ENCODE results near the gene DENND6A.

DENND6A gene

DNA sequence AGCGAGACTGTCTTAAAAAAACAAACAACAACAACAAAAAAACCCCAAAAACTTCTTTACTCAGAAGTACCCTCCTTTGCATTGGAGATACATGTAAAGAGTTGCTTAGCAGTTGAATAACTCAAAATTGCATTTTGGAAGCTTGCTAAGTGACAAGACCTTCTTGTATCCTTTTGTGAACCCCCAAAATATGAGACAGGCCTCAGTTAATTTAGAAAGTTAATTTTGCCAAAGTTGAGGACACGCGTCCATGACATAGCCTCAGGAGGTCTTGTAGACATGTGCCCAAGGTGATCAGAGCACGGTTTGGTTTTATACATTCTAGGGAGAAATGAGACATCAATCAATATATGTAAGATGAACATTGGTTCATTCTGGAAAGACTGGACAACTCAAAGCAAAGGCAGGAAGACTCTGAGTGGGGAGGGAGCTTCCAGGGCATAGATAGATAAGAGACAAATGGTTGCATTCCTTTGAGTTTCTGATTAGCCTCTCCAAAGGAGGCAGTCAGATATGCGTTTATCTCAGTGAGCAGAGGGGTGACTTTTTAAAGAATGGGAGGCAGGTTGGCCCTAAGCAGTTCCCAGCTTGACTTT lies 94.0 kb downstream of the DENND6A start (continued):
- TF ChIP-seq, protein P1, sequence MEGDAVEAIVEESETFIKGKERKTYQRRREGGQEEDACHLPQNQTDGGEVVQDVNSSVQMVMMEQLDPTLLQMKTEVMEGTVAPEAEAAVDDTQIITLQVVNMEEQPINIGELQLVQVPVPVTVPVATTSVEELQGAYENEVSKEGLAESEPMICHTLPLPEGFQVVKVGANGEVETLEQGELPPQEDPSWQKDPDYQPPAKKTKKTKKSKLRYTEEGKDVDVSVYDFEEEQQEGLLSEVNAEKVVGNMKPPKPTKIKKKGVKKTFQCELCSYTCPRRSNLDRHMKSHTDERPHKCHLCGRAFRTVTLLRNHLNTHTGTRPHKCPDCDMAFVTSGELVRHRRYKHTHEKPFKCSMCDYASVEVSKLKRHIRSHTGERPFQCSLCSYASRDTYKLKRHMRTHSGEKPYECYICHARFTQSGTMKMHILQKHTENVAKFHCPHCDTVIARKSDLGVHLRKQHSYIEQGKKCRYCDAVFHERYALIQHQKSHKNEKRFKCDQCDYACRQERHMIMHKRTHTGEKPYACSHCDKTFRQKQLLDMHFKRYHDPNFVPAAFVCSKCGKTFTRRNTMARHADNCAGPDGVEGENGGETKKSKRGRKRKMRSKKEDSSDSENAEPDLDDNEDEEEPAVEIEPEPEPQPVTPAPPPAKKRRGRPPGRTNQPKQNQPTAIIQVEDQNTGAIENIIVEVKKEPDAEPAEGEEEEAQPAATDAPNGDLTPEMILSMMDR (tag by site-specific recombination; IDR thresholded peaks at IDR 0.05) = no peak
- TF ChIP-seq ZNF558 (tag by site-specific recombination; IDR thresholded peaks at IDR 0.05) (no peak), SCRT2 (tag by site-specific recombination; IDR thresholded peaks at IDR 0.05) (no peak), HIC1 (tag by site-specific recombination; IDR thresholded peaks at IDR 0.05) (no peak)
- TF ChIP-seq, protein P2, sequence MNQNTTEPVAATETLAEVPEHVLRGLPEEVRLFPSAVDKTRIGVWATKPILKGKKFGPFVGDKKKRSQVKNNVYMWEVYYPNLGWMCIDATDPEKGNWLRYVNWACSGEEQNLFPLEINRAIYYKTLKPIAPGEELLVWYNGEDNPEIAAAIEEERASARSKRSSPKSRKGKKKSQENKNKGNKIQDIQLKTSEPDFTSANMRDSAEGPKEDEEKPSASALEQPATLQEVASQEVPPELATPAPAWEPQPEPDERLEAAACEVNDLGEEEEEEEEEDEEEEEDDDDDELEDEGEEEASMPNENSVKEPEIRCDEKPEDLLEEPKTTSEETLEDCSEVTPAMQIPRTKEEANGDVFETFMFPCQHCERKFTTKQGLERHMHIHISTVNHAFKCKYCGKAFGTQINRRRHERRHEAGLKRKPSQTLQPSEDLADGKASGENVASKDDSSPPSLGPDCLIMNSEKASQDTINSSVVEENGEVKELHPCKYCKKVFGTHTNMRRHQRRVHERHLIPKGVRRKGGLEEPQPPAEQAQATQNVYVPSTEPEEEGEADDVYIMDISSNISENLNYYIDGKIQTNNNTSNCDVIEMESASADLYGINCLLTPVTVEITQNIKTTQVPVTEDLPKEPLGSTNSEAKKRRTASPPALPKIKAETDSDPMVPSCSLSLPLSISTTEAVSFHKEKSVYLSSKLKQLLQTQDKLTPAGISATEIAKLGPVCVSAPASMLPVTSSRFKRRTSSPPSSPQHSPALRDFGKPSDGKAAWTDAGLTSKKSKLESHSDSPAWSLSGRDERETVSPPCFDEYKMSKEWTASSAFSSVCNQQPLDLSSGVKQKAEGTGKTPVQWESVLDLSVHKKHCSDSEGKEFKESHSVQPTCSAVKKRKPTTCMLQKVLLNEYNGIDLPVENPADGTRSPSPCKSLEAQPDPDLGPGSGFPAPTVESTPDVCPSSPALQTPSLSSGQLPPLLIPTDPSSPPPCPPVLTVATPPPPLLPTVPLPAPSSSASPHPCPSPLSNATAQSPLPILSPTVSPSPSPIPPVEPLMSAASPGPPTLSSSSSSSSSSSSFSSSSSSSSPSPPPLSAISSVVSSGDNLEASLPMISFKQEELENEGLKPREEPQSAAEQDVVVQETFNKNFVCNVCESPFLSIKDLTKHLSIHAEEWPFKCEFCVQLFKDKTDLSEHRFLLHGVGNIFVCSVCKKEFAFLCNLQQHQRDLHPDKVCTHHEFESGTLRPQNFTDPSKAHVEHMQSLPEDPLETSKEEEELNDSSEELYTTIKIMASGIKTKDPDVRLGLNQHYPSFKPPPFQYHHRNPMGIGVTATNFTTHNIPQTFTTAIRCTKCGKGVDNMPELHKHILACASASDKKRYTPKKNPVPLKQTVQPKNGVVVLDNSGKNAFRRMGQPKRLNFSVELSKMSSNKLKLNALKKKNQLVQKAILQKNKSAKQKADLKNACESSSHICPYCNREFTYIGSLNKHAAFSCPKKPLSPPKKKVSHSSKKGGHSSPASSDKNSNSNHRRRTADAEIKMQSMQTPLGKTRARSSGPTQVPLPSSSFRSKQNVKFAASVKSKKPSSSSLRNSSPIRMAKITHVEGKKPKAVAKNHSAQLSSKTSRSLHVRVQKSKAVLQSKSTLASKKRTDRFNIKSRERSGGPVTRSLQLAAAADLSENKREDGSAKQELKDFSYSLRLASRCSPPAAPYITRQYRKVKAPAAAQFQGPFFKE (tag by site-specific recombination; IDR thresholded peaks at IDR 0.05; ENCODE audit: borderline replicate concordance) = no peak

DNA sequence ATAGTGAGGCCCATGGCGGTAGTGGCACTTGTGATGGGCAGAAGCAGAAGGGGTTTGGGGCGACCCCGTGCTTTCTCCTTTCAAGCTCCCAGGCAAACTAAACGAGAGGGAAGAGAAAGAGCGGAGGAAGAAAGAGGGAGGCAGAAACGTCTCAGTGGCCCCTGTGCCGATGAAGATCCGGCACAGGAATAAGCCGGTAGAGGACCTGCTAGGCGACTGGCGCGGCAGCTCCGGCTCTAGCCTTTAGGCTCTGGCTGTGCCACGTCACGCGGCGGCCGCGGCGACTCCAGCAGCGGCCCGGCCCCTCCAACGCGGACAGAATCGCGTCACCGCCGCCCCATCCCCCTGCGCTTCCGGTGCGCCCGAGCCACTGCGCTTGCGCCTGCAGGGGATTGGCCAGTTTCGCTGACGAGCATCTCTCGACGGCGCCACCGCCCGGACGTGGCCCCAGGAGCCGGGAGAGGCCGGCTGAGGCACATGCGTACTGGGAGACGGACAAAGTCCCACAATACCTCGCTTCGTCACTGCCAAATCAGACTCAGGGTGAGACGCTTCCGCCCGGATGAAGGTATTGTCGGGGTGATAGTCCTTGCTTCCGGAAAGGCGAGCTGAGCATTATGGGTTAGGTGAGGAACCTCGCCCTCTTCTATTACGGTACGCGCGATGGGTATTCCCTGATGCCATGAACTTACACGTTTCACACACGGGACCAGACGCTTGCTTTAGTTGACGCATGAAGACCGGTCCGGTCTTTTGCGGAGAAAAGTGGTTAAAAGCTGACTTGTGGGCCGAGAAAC lies 95.6 kb downstream of the DENND6A start, which contains the start of gene ARF4:
Gene ARF4 (minus strand): TSS at position 218 of the 797 bp plus-strand sequence. CDS start 204 bp downstream, at position 14.
- peaks cover 0 to 10% of the 10 kb centered on the region in 2 experiments; a peak in 2 of 3 replicates for H3K36me3 ChIP-seq (ENCODE audit: control insufficient read depth in 2 of 2, insufficient read depth in 1 of 2, low read length in 2 of 2)
- no peaks in the 10 kb centered on the region for H3K9me3 ChIP-seq (ENCODE audit: control insufficient read depth, insufficient read depth, low read depth, low read length)
- POLR2A ChIA-PET = interaction anchor here (0.5 to 1.4 kb wide), 12 partner anchors 16 to 709 kb away, joined by 3 to 11 read pairs (median 3); partner anchors contain the start of genes APPL1, DENND6A, HTD2 and PDE12
- H3K27ac ChIP-seq (ENCODE audit: extremely low read depth, low read depth, low read length) = peak within 1 kb of the TSS; percentile 75
- no peaks in the 10 kb centered on the region for H3K4me1 ChIP-seq (ENCODE audit: control insufficient read depth, insufficient read depth, low read length)
- peak within 1 kb of the TSS; percentile 86 for H3K4me3 ChIP-seq (ENCODE audit: low read depth, low read length)
- CTCF ChIA-PET = interaction anchor here (0.6 to 0.7 kb wide), 3 partner anchors 89 to 307 kb away, joined by 3 to 4 read pairs (median 4); no protein-coding TSS in a partner anchor
- TF ChIP-seq ZNF140 (tag by site-specific recombination; IDR thresholded peaks at IDR 0.05) (no peak), ZNF777 (tag by site-specific recombination; IDR thresholded peaks at IDR 0.05; ENCODE audit: borderline replicate concordance) (no peak), KLF8 (tag by site-specific recombination; IDR thresholded peaks at IDR 0.05) (no peak), KLF10 (tag by site-specific recombination; IDR thresholded peaks at IDR 0.05) (peak; percentile 42), ZNF677 (tag by site-specific recombination; IDR thresholded peaks at IDR 0.05) (no peak), PRDM10 (tag by site-specific recombination; IDR thresholded peaks at IDR 0.05) (peak; percentile 54), ZNF629 (tag by site-specific recombination; IDR thresholded peaks at IDR 0.05) (peak; percentile 99), INSM2 (tag by site-specific recombination; IDR thresholded peaks at IDR 0.05) (0 out of 2 replicates have a peak, but pooled peaks have one; percentile 52), SP7 (tag by site-specific recombination; IDR thresholded peaks at IDR 0.05) (peak; percentile 45), ZNF341 (tag by site-specific recombination; IDR thresholded peaks at IDR 0.05; ENCODE audit: low read depth) (no peak; the same call in none of the 2 replicates), ZNF521 (tag by site-specific recombination; IDR thresholded peaks at IDR 0.05) (no peak), ZNF266 (tag by site-specific recombination; IDR thresholded peaks at IDR 0.05; ENCODE audit: low read depth) (no peak), ZNF292 (tag by site-specific recombination; IDR thresholded peaks at IDR 0.05; ENCODE audit: borderline replicate concordance, low read depth) (no peak), ZNF571 (tag by site-specific recombination; IDR thresholded peaks at IDR 0.05) (no peak)
